Upper lobe of left lung (tissue), 4 donors: ENCODE data around the gene GPR15.

ENCODE experiments used
- CTCF ChIP-seq, 6 experiments: fragments of 450-650 bp in 4 of 6; fragments of 200-600 bp in 2 of 6; sonication (generic) in 2 of 6; IDR thresholded peaks; one replicate each; pipeline ENCODE4 v1.5.1; 2016 to 2019; ENCODE audit warnings: antibody characterized with exemption in 6 of 6
- EP300 ChIP-seq, 4 donors: sonication (generic); formaldehyde crosslinking; IDR thresholded peaks; one replicate each; pipeline ENCODE4 v1.5.1; 2017; ENCODE audit warnings: antibody characterized with exemption in 4 of 4, control low read depth in 2 of 4
- POLR2A ChIP-seq, 4 donors: fragments of 450-650 bp; IDR thresholded peaks; one replicate each; pipeline ENCODE4 v1.5.1; 2016 to 2017; ENCODE audit warnings: antibody characterized with exemption in 4 of 4, mild to moderate bottlenecking in 2 of 4

GRCh38 chr3:98508582-98508981 lies 23.2 kb upstream of the GPR15 start:
- no peak for TF ChIP-seq CTCF (IDR thresholded peaks at IDR 0.05)
- no peak for TF ChIP-seq EP300 (IDR thresholded peaks at IDR 0.05)
- no peak for TF ChIP-seq POLR2A (IDR thresholded peaks at IDR 0.05)
